H9 (cell line): ENCODE data around the gene ACYP2. TPM values are rescaled to one million over a fixed set of nuclear protein-coding genes. Genes with fewer than 3 reads are reported as not detected.

ENCODE experiments used
- DNase-seq: peaks from one replicate; pipeline ENCODE4 v3.0.0-alpha.2; 2017
- H2AFZ ChIP-seq: one replicate; pipeline ENCODE4 v1.6.1; 2013; ENCODE audit warnings: mild to moderate bottlenecking, low read length, control low read depth, moderate library complexity
- H2AK5ac ChIP-seq: 2 replicates; pipeline ENCODE4 v1.6.1; 2013; ENCODE audit warnings: low read length, control low read depth, mixed read lengths; ENCODE audit not compliant: insufficient read length
- H2BK120ac ChIP-seq: one replicate; pipeline ENCODE4 v1.6.1; 2013; ENCODE audit warnings: low read depth, mild to moderate bottlenecking, low read length, control low read depth, inconsistent platforms; ENCODE audit not compliant: poor library complexity, severe bottlenecking
- H2BK12ac ChIP-seq: 2 replicates; pipeline ENCODE4 v1.6.1; 2013; ENCODE audit warnings: low read length, control low read depth, mixed read lengths, low read depth; ENCODE audit not compliant: insufficient read length
- H2BK15ac ChIP-seq: 2 replicates; pipeline ENCODE4 v1.6.1; 2013; ENCODE audit warnings: low read depth, low read length, control low read depth
- H2BK20ac ChIP-seq: one replicate; pipeline ENCODE4 v1.6.1; 2013; ENCODE audit warnings: low read depth, mild to moderate bottlenecking, low read length, control low read depth, inconsistent platforms; ENCODE audit not compliant: poor library complexity, severe bottlenecking
- H2BK5ac ChIP-seq: 2 replicates; pipeline ENCODE4 v1.6.1; 2013; ENCODE audit warnings: low read length, control low read depth, mixed read lengths; ENCODE audit not compliant: insufficient read length
- H3K14ac ChIP-seq: 2 replicates; pipeline ENCODE4 v1.6.1; 2013; ENCODE audit warnings: low read length, control low read depth; ENCODE audit not compliant: insufficient read depth
- H3K18ac ChIP-seq: 2 replicates; pipeline ENCODE4 v1.6.1; 2013; ENCODE audit warnings: low read depth, mild to moderate bottlenecking, mixed read lengths, low read length, control low read depth; ENCODE audit not compliant: insufficient read length
- H3K23ac ChIP-seq: 2 replicates; pipeline ENCODE4 v1.6.1; 2013; ENCODE audit warnings: low read length, control low read depth, mixed read lengths, low read depth; ENCODE audit not compliant: insufficient read length
- H3K23me2 ChIP-seq: 2 replicates; pipeline ENCODE4 v1.6.1; 2013; ENCODE audit warnings: low read depth, mild to moderate bottlenecking, mixed read lengths, low read length, control low read depth; ENCODE audit not compliant: insufficient read length, poor library complexity, severe bottlenecking
- H3K27ac ChIP-seq: 2 replicates; pipeline ENCODE4 v1.5.1; 2013; ENCODE audit warnings: low read length, control low read depth, mixed read lengths, low read depth; ENCODE audit not compliant: insufficient read length
- H3K27me3 ChIP-seq: 2 replicates; pipeline ENCODE4 v1.6.1; 2013; ENCODE audit warnings: low read length, control low read depth, inconsistent platforms; ENCODE audit not compliant: insufficient read depth
- H3K4ac ChIP-seq: 2 replicates; pipeline ENCODE4 v1.6.1; 2013; ENCODE audit warnings: low read depth, mild to moderate bottlenecking, control low read depth, inconsistent platforms, low read length, moderate library complexity
- H3K4me1 ChIP-seq: 2 replicates; pipeline ENCODE4 v1.6.1; 2013; ENCODE audit warnings: low read length, control low read depth, inconsistent platforms; ENCODE audit not compliant: insufficient read depth
- H3K4me2 ChIP-seq: 2 replicates; pipeline ENCODE4 v1.6.1; 2013; ENCODE audit warnings: low read length, control low read depth, mixed read lengths; ENCODE audit not compliant: insufficient read length, insufficient read depth
- H3K56ac ChIP-seq: 2 replicates; pipeline ENCODE4 v1.6.1; 2013; ENCODE audit warnings: low read depth, mild to moderate bottlenecking, mixed read lengths, low read length, control low read depth; ENCODE audit not compliant: insufficient read length
- H3K79me1 ChIP-seq: 2 replicates; pipeline ENCODE4 v1.6.1; 2013; ENCODE audit warnings: low read depth, mild to moderate bottlenecking, moderate library complexity, low read length, control low read depth, inconsistent platforms; ENCODE audit not compliant: insufficient read depth, poor library complexity, severe bottlenecking
- H3K79me2 ChIP-seq: 2 replicates; pipeline ENCODE4 v1.6.1; 2013; ENCODE audit warnings: low read length, control low read depth, inconsistent platforms; ENCODE audit not compliant: insufficient read depth
- H3K9ac ChIP-seq: 2 replicates; pipeline ENCODE4 v1.6.1; 2013; ENCODE audit warnings: low read length, control low read depth, mixed read lengths; ENCODE audit not compliant: insufficient read length; ENCODE audit errors: extremely low read depth
- H3K9me3 ChIP-seq: one replicate; pipeline ENCODE4 v1.6.1; 2013; ENCODE audit warnings: low read depth, low read length, inconsistent platforms; ENCODE audit not compliant: control insufficient read depth
- H3T11ph ChIP-seq: one replicate; pipeline ENCODE4 v1.6.1; 2013; ENCODE audit warnings: mild to moderate bottlenecking, low read length, control low read depth, inconsistent platforms
- H4K20me1 ChIP-seq: one replicate; pipeline ENCODE4 v1.6.1; 2013; ENCODE audit not compliant: control insufficient read depth, insufficient read length, insufficient read depth
- H4K5ac ChIP-seq: 2 replicates; pipeline ENCODE4 v1.6.1; 2013; ENCODE audit warnings: low read depth, mild to moderate bottlenecking, mixed read lengths, low read length, control low read depth; ENCODE audit not compliant: insufficient read length
- H4K8ac ChIP-seq: replicated peaks from 2 replicates; pipeline ENCODE4 v1.6.1; 2013; ENCODE audit warnings: low read length, control low read depth, mixed read lengths, low read depth; ENCODE audit not compliant: insufficient read length
- H4K91ac ChIP-seq: 2 replicates; pipeline ENCODE4 v1.6.1; 2013; ENCODE audit warnings: low read depth, mild to moderate bottlenecking, moderate library complexity, mixed read lengths, low read length, control low read depth; ENCODE audit not compliant: insufficient read length
- H3K27ac Mint-ChIP-seq, 3 experiments: 2 replicates in 2 of 3; 3 replicates in 1 of 3; pipeline ENCODE4 v1.8.0; 2020 to 2021; ENCODE audit warnings: mixed read lengths in 3 of 3, mild to moderate bottlenecking in 1 of 3, moderate library complexity in 1 of 3
- H3K27me3 Mint-ChIP-seq: 2 replicates; pipeline ENCODE4 v1.8.0; 2021; ENCODE audit warnings: low read depth, mild to moderate bottlenecking, moderate library complexity, mixed read lengths
- H3K36me3 Mint-ChIP-seq, 3 experiments: 2 replicates in 2 of 3; 3 replicates in 1 of 3; pipeline ENCODE4 v1.8.0; 2020 to 2021; ENCODE audit warnings: low read depth in 3 of 3, mixed read lengths in 3 of 3; ENCODE audit not compliant: insufficient read depth in 1 of 3
- H3K4me1 Mint-ChIP-seq, 2 experiments: 2 replicates each; pipeline ENCODE4 v1.8.0; 2020; ENCODE audit warnings: mixed read lengths in 2 of 2
- H3K4me3 Mint-ChIP-seq, 2 experiments: 2 replicates in 1 of 2; 3 replicates in 1 of 2; pipeline ENCODE4 v1.8.0; 2020 to 2021; ENCODE audit warnings: mild to moderate bottlenecking in 2 of 2, mixed read lengths in 2 of 2, moderate library complexity in 1 of 2
- H3K9me3 Mint-ChIP-seq, 2 experiments: 2 replicates in 1 of 2; 3 replicates in 1 of 2; pipeline ENCODE4 v1.8.0; 2020; ENCODE audit warnings: mild to moderate bottlenecking in 2 of 2, mixed read lengths in 2 of 2, moderate library complexity in 1 of 2
- CTCF ChIP-seq: fragments of 200-600 bp; sonication (generic); conservative IDR thresholded peaks from 3 replicates; pipeline ENCODE4 v1.8.0; 2021; ENCODE audit warnings: antibody characterized with exemption, mild to moderate bottlenecking
- WGBS: extraction: QIAGEN DNeasy Blood & Tissue Kit; methylation state at CpG from one replicate; pipeline ENCODE4 v1.1.7; 2013; ENCODE audit warnings: missing lambda C conversion rate, low lambda C conversion rate, mixed read lengths; ENCODE audit not compliant: insufficient read length; ENCODE audit errors: extremely low coverage; 5-methylcytosine and 5-hydroxymethylcytosine counted together
- total RNA-seq: library from RNA; stranded (reverse); gene quantifications from 2 replicates; pipeline ENCODE4 v1.2.1, GENCODE V29; 2021

The ACYP2 gene
- total RNA-seq, 1 experiment from 2014 or later = 3.2 TPM

DNA sequence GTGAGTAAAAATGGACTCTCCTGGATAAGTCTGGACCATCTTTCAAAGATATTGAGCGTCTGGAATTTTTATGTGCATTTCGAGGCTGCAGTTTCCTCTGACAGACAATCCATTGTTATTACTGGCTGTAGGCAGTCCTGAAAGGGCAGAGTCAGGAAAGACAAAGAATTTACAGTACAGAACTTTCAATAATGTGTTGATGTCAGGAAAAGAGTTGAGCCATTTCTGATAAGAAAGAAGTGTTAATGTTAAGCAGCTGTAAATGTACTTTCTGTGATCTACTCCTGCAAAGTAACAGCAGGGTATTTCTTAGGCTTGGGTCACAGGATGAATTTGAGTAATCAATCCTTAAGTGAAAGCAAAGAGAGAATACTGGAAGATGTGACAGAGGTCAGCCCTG lies 110.8 kb downstream of the ACYP2 start:
- Mint-ChIP-seq H3K9me3 (no peaks in the 10 kb centered on the region; a peak in 1 of 5 replicates), H3K4me1 (peaks cover 9 to 12% of the 10 kb centered on the region in 2 experiments), H3K27me3 (no peaks in the 10 kb centered on the region), H3K27ac (no peak overlapping the region), H3K36me3 (no peaks in the 10 kb centered on the region; a peak in 2 of 7 replicates), H3K4me3 (no peak overlapping the region)
- no peak overlapping the region for H3K4me2 ChIP-seq
- H2BK20ac ChIP-seq = no peak overlapping the region
- no peak overlapping the region for H4K5ac ChIP-seq
- peaks cover 4% of the 10 kb centered on the region; the same call in 1 of the 2 replicates for H3K4me1 ChIP-seq
- H3K27ac ChIP-seq = no peak overlapping the region
- no peaks in the 10 kb centered on the region for H3K79me2 ChIP-seq
- TF ChIP-seq CTCF = no peak
- H3K23me2 ChIP-seq = no peaks in the 10 kb centered on the region
- H2BK15ac ChIP-seq = no peak overlapping the region
- no peak overlapping the region for H4K91ac ChIP-seq
- H3T11ph ChIP-seq = no peak overlapping the region
- no peak overlapping the region for H2BK120ac ChIP-seq
- H2BK5ac ChIP-seq = no peak overlapping the region
- H3K9ac ChIP-seq = no peak overlapping the region
- no peaks in the 10 kb centered on the region for H4K20me1 ChIP-seq
- no peaks in the 10 kb centered on the region for H3K79me1 ChIP-seq
- H3K56ac ChIP-seq = no peak overlapping the region
- H2BK12ac ChIP-seq = no peak overlapping the region
- no peak overlapping the region for H4K8ac ChIP-seq
- no peak overlapping the region for H3K18ac ChIP-seq
- H3K23ac ChIP-seq = no peak overlapping the region
- WGBS = no CpG with 5 or more reads among the region's 2 CpGs
- no peak for DNase-seq
- H3K9me3 ChIP-seq = no peaks in the 10 kb centered on the region
- H2AFZ ChIP-seq = no peak overlapping the region
- H3K27me3 ChIP-seq = no peaks in the 10 kb centered on the region
- H2AK5ac ChIP-seq = no peak overlapping the region
- H3K14ac ChIP-seq = no peak overlapping the region
- H3K4ac ChIP-seq = no peak overlapping the region
